GM12874 (cell line): ENCODE results near the gene POLE4.

Experiments used
- TF ChIP-seq, protein P1 (sequence below): IDR thresholded peaks from 2 replicates; pipeline ENCODE4 v1.5.1; 2011; ENCODE audit warnings: low read depth, mild to moderate bottlenecking, control low read depth, low read length, moderate library complexity; ENCODE audit not compliant: insufficient read depth

The POLE4 gene

DNA sequence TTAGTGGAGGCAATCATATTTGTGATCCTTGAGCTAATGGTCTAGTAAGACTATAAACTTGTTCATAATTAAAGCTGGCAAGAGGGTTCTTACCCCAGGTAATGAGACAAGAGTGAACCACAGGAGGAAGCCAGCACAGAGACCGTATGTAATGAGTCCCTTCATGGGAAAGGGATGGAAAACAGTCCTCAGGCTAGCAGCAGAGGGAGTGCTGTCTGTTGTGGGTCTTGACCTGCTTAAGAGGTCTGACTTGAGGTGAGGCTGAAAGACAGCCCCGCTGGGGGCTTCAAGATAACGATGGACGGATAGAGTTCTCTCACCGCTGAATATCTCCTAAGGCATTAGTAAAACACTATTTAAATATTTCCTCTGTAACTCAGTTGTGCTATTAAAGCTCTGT lies 16.2 kb upstream of the POLE4 start:
- TF ChIP-seq, protein P1, sequence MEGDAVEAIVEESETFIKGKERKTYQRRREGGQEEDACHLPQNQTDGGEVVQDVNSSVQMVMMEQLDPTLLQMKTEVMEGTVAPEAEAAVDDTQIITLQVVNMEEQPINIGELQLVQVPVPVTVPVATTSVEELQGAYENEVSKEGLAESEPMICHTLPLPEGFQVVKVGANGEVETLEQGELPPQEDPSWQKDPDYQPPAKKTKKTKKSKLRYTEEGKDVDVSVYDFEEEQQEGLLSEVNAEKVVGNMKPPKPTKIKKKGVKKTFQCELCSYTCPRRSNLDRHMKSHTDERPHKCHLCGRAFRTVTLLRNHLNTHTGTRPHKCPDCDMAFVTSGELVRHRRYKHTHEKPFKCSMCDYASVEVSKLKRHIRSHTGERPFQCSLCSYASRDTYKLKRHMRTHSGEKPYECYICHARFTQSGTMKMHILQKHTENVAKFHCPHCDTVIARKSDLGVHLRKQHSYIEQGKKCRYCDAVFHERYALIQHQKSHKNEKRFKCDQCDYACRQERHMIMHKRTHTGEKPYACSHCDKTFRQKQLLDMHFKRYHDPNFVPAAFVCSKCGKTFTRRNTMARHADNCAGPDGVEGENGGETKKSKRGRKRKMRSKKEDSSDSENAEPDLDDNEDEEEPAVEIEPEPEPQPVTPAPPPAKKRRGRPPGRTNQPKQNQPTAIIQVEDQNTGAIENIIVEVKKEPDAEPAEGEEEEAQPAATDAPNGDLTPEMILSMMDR: no peak

DNA sequence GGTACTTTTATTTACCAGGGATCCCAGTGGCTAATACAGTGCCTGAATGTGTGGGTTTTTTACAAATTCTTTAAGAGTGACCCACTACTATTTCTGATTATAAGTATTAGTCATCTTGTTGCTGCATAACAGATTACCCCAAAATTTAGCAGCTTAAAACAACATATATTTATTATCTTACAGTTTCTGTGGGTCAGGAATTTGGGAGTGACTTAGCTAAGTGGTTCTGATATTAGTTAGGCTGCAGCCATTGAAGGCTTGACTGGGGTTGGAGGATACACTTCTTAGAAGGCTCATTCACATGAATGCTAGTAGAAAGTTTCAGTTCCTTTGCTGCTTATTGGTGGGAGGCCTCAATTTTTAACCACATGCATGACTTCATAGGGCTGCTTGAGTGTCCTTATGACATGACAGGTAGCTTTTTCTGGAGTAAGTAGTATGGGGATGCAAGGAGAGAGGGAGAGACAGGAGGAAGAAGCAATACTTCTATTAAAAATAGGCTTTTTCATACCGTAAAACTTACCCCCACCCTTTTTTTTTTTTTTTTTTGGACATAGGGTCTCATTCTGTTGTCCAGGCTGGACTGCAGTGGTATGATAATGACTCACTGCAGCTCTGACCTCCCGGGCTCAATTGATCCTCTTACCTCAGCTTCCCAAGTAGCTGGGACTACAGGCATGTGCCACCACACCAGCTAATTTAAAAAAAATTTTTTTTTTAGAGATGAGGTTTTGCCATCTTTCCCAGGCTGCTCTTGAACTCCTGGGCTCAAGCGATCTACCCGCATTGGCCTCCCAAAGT lies 13.3 kb upstream of the POLE4 start:
- TF ChIP-seq, protein P1: no peak

DNA sequence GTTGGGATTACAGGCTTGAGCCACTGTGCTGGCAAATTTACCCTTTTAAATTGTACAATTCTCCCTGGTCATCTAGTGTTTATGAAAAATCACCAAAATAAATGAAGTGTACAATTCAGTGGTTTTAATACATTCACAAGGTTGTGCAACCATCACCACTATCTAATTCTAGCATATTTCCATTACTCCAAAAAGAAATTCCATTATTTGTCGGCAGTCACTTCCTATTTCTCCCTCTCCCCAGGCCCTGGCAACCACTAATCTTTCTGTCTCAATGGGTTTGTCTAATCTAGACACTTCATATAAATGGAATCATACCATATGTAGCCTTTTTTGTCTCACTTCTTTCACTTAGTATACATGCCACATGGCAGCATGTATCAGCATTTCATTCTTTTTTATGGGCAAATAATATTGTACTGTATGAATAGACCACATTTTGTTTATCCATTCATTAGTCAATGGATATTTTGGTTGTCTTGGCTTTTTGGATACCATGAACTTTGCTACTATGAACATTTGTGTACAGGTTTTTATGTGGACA lies 12.6 kb upstream of the POLE4 start:
- TF ChIP-seq, protein P1: no peak

DNA sequence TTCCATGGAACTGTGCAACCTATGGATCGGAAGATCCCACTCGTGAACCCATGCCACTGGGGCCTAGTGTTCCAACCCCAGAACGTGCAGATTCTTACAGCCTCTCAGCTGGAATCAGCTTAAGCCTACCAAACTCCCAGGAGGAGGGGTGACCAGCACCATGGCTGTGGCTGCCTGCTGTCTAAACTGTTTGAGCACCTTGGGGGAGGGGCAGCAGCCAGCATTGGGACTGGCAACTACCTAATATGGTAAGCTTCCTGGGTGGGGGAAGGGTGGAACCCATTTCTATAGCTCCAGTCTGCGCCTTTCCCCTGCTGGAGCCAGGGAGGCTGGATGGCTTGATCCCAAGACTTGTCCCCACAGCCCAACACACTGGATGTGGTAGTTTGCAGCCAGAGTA lies 10.7 kb upstream of the POLE4 start:
- TF ChIP-seq, protein P1: no peak

DNA sequence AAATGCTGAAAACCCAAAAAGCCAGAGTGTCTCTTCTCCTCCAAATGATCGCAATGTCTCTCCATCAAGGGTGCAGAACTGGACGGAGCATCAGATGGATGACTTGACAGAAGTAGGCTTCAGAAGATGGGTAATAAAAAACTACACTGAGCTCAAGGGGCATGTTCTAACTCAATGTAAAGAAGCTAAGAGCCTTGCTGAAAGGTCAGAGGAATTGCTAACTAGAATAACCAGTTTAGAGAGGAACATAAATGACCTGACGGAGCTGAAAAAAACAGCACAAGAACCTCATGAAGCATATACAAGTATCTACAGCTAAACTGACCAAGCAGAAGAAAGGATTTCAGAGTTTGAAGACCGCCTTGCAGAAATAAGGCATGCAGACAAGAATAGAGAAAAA lies 9.7 kb upstream of the POLE4 start:
- TF ChIP-seq, protein P1: no peak

DNA sequence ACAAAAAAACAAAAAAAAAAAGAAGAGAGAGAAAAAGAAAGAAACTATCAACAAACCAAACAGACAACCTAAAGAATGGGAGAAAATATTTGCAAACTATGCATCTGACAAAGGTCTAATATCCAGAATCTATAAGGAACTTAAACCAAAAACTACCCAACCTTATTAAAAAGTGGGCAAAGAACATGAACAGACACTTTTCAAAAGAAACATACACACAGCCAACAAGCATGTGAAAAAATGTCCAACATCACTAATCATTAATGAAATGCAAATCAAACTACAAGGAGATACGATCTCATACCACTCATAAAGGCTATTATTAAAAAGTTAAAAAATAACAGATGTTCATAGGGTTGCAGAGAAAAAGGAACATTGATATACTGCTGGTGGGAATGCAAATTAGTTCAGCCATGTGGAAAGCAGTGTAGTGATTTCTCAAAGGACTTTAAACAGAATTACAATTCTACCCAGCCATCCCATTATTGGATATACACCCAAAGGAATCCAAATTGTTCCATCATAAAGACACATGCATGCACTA lies 7.2 kb upstream of the POLE4 start:
- TF ChIP-seq, protein P1: no peak

DNA sequence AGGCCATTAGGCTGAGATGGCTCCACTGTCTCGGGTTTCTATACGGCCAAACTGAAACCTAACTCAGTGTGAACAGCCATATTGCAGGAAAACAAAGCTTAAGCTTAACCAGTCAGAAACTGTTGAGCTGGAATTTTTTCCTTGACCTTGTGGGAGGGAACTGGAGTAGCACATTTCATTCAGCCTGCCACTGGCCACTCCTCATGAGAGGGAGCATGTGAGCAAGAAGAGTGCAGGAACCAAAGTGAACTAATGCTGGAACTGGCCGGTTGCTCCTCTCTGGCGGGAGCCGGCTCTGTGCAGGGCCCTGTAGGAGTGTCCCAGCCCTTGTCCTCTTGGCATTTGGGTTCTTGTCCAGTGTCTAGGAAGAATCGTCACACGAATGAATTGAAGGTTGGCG lies 5.9 kb upstream of the POLE4 start:
- TF ChIP-seq, protein P1: no peak
